ENCODE results near the gene ATP5F1D.

DNA sequence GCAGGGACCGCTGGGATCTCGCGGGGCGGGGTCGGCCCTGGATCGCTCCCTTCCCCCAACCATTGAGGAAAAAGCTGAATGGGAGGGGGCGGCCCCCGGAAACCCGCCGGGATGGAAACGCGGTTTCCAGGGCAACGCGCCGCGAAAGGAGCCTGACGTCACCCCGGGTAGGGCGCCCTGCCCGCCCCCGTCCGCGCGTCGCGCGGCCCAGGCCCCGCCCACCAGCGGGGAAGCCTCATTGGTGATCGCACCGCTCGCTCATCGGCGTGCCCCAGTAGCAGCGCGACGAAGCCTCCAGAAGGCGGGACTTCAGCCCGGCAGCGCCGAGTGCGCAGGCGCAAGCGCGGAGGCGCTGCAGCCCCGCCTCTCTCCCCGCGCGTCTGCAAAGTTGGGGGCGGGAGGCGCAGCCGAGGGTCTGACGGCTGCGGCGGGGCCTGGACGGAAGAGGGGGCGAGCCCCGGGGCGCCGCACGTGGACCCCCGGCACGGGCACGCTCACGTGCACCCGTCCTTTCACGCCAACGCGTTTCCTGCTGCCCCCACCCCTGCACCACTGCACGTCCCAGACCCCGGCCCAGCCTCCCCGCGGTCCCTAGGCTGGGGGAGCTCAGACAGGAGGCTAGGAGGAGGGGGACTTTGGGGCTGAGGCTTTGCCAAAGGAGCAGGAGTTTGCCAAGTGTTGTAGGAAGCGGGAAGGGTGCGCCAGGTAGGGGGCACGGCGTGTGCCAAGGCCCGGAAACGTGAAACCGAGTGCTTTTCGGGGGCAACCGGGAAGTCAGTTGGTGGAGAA lies 19.4 kb downstream of the ATP5F1D start:
- TF ChIP-seq, protein P1, sequence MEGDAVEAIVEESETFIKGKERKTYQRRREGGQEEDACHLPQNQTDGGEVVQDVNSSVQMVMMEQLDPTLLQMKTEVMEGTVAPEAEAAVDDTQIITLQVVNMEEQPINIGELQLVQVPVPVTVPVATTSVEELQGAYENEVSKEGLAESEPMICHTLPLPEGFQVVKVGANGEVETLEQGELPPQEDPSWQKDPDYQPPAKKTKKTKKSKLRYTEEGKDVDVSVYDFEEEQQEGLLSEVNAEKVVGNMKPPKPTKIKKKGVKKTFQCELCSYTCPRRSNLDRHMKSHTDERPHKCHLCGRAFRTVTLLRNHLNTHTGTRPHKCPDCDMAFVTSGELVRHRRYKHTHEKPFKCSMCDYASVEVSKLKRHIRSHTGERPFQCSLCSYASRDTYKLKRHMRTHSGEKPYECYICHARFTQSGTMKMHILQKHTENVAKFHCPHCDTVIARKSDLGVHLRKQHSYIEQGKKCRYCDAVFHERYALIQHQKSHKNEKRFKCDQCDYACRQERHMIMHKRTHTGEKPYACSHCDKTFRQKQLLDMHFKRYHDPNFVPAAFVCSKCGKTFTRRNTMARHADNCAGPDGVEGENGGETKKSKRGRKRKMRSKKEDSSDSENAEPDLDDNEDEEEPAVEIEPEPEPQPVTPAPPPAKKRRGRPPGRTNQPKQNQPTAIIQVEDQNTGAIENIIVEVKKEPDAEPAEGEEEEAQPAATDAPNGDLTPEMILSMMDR (IDR thresholded peaks at IDR 0.05): peak in 1 of 6 experiments; percentile 10
- TF ChIP-seq POLR2AphosphoS5 (IDR thresholded peaks at IDR 0.05): peak; percentile 31 to 62

Data from upper lobe of left lung (tissue), 4 donors.